Cerebellar cortex (tissue), 1 donor: ENCODE measurements around the gene DRD4.

Source experiments
- DNase-seq: peaks from one replicate; pipeline ENCODE4 v3.0.0-alpha.2; 2015; ENCODE audit warnings: low spot score

The DRD4 gene

GRCh38 chr11:621838-622237, 15.2 kb upstream of the DRD4 start:
- no peak for DNase-seq

GRCh38 chr11:623349-623869, 13.7 kb upstream of the DRD4 start:
- no peak for DNase-seq

- DNase-seq = no peak
Measured at GRCh38 chr11:623999-624704, 12.9 kb upstream of the DRD4 start.

GRCh38 chr11:624705-625635, 12.1 kb upstream of the DRD4 start, which contains the start of gene CDHR5:
Gene CDHR5 (minus strand): TSS chr11:624955. CDS start chr11:624902, 53 bp downstream.
- DNase-seq = no peak

GRCh38 chr11:625636-626268, 11.3 kb upstream of the DRD4 start:
- DNase-seq = no peak

- DNase-seq = no peak
Measured at GRCh38 chr11:626475-627307, 10.4 kb upstream of the DRD4 start, which contains the start of gene SCT. Gene SCT (minus strand): TSS chr11:627181. CDS start chr11:627143, 38 bp downstream.

- DNase-seq = no peak
Measured at GRCh38 chr11:627308-627576, 9.8 kb upstream of the DRD4 start.

- no peak for DNase-seq
Measured at GRCh38 chr11:628056-628455, 9.0 kb upstream of the DRD4 start.

GRCh38 chr11:629237-629583, 7.9 kb upstream of the DRD4 start:
- DNase-seq = peak; percentile 55

GRCh38 chr11:630871-631270, 6.2 kb upstream of the DRD4 start:
- DNase-seq = no peak

GRCh38 chr11:635945-636510, 1.0 kb upstream of the DRD4 start:
- no peak for DNase-seq

GRCh38 chr11:637333-637592, 194 bp downstream of the DRD4 start:
- DNase-seq = no peak

- DNase-seq = no peak
Measured at GRCh38 chr11:637593-638521, 788 bp downstream of the DRD4 start.

- no peak for DNase-seq
Measured at GRCh38 chr11:638631-639331, 1.7 kb downstream of the DRD4 start.

GRCh38 chr11:639332-639955, 2.4 kb downstream of the DRD4 start:
- no peak for DNase-seq

- no peak for DNase-seq
Measured at GRCh38 chr11:640021-640706, 3.1 kb downstream of the DRD4 start.

GRCh38 chr11:641806-642370, 4.8 kb downstream of the DRD4 start:
- DNase-seq = no peak

- no peak for DNase-seq
Measured at GRCh38 chr11:643366-643765, 6.3 kb downstream of the DRD4 start.
